Activated T-helper 1 cell treated with Interleukin-2 at 50 U/mL for 16 hours (primary cell): ENCODE measurements around the gene TAF4.
"Not testable (repeated sequence)": the region's sequence is repeated elsewhere in the genome, so short reads cannot be mapped to it uniquely, and the experiment has no call there.

Experiments
- DNase-seq: peaks from one replicate; pipeline ENCODE4 v3.0.0-alpha.2; 2020; ENCODE audit warnings: low read depth

TAF4 gene

DNA sequence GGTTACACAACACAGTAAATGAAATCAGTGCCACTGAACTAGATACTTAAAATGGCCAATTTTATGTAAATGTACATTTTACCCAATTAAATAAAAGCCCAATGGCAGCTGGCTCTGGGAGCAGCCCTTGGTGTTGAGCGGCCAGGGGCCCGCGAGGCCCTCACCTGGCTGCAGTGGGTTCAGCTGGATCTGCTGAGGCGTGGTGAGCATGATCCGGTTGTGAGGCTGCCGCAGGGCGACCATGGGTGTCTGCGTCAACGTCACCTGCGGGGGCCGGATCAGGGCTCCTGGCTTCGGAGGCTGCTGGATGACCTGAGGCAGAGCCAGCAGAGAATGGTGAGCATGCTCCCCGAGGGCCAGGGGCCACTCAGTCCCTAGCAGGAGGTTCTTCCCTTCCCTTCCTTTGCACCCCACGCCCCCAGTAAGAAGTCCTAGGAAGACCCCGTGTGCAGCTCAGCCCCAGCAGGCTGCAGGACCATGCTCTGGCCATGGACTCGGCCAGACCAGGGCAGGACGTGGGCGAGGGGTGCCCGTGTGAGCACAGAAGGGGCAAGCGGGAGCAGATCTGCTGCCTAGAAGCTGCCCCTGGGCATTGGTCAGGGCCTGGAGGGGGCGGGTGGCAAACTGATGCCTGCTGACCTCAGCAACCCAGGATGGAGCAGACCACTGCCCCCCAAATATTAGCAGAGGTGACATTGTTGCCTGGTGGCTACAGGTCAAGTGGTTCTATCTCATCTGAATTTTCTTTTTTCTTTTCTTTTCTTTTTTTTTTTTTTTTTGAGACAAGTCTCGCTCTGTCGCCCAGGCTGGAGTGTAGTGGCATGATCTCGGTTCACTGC is 61.9 kb downstream of the TAF4 start:
- no peak for DNase-seq

DNA sequence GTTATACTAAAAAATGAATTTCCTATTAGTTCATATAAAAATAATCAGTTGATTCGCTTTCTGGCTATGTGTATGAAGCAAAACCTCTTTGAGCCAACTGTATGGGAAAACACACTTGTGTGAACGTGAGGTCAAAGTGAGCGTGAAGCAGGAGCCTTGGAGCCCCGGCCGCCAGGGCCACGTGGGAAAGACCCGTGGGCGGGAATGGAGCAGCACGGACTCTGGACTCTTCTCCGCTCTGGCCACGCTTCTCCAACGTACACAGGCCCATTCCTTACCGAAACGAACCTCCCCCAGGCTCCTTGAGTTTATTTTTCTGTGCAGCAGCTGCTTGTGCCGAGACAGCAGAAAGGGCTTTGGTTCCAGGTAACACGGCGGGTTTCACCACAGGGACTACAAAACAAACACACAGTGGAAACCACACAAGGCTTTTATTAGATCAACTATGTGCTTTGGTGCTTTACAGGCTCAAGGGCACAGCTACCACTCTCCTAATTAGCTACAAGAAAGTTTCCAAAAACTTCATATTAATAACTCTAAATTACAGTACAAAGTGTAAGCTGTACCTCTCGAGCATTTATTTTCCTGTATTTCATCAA is 62.7 kb downstream of the TAF4 start:
- DNase-seq: no peak

DNA sequence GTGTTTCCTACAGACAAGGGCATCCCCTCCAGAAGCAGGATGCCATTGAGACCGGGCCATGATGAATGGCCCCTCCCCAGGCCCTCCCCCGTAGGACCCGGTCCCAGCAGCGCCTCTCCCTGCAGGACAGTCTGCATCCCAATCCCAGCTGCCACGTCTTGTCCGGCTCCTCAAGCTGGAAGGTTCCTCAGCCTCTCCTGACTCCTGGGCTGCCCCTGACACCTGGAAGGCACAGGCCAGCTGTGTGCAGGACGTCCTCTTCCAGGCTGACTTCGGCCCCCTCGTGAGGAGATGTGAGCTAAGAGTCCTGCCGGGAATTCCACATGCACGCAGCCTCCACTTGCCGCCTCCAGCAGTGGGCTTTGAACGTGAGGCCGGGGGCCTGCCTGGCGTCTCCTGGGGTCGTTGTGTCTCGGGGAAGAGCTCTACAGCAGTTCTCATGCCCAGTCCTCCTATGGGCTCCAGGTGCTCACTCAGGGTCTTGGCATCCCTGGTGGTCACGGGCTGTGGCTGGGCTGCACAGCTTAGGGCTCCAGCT is 64.4 kb downstream of the TAF4 start:
- DNase-seq: no peak

- no peak for DNase-seq
Measured at GRCh38 chr20:61998343-61999121, 67.1 kb downstream of the TAF4 start.

- DNase-seq: no peak
Measured at GRCh38 chr20:61997891-61998290, 67.8 kb downstream of the TAF4 start.

DNA sequence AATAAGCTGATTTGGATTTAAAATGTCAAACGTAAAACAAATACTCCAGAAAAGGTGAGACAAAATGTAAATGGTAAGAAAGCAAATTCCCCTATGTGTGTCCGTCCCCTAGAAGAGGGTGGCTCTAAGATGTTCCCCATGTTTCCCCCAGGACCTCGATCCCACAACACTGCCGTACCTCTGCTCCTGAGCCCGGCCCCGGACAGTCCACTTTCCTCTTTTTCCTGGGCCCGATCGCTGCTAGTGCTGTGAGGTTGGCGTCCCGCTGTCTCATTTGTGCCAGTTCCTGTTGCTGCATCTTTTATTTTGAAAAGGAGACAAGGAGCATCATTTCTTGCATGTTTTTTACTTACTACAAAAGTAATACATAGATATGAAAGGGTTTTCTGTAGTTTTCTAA is 68.3 kb downstream of the TAF4 start:
- no peak for DNase-seq

DNA sequence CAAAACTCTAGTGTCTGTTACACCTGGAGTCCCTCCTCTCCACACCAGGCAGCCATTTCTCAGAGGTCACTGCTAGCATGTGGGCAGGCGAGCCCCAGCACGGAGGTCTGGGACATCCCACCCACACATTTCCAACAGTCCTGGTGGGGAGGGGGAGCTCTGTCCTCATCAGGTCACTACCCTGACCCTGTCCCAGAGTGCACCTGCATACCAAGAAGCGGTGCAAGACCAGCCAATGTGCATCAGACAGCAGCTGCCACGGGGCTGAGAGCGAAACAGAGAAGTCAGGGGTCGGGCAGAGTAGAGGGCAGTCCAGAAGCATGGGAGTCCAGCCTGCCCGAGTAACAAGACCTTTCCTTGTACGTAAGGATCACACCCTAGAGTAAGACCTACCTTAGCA is 71.1 kb downstream of the TAF4 start:
- no peak for DNase-seq

DNA sequence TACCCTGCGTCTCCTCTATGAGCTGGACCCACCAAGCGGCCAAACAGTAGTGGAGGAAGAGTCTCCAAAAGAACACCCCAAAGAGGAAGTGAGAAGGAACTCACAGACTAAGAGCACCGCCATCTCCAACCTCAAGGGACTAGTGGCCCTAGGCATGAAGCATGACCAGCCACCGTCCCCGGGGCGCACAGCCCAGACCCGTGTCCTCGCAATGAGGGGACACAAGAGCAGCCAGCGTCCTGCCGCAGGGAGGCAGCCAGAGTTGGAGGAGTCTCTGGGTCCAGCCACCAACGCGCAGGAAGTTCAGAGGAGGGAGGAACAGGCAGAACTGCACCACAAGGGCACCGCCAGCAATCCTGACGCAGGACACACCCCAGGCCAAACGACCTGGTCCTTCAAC is 72.6 kb downstream of the TAF4 start:
- DNase-seq: no peak

GRCh38 chr20:61991476-61991875 is 74.2 kb downstream of the TAF4 start:
- no peak for DNase-seq

DNA sequence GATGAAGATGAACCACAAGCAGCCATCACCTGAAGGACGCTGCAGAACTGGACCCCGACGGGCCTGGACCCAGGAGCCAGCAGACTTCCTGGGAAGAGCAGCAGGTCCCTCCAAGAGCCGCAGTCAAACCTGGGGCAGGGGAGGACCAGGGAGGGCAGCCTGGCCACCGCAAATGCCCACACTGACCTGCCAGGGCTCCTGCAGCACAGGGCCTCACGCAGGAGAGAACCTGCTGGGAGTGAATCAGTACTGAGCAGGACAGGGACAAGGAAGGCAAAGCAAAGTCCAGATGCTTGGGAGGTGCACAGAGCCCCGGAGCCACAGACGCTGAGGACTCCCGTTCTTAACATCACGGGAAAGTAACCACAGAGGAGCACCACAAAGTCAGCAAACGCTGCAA is 75.2 kb downstream of the TAF4 start:
- DNase-seq: no peak

DNA sequence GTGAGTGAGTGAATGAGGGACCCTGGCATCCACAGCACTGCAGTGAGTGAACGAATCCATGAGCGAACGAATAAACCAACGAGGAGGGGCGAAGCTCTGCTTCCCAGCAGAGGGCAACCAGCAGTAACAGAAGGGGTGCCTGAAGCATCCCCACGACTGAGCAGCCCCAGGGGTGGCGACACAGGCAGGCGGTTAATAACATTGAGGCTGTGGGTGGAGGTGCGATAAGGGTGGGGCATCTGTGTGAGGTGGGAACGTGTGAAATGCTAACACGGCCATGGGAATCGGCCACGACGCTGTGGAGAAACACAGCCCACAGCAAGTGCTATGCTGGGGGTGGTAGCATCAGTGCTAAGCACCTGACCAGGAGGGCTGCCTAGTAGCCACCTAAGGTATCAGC is 75.9 kb downstream of the TAF4 start:
- no peak for DNase-seq

DNA sequence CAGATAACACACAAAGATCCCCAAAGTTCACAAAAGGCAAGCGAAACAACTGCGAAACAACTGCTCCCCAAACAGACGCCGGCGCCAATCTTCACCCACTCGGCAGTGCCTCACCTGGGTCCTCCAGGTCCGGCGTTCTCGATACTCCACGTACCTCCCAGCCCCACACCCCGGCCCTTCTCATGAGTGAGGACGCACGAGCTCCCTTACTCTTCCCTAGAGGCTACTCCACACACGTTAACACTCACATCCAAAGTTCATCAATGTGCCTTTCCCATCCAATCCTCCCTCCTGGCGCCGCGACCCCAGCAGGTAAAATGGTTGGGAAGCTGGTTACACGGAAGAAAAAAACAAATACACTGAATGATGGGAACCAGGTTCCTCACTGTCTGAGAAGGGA is 77.0 kb downstream of the TAF4 start:
- no peak for DNase-seq

DNA sequence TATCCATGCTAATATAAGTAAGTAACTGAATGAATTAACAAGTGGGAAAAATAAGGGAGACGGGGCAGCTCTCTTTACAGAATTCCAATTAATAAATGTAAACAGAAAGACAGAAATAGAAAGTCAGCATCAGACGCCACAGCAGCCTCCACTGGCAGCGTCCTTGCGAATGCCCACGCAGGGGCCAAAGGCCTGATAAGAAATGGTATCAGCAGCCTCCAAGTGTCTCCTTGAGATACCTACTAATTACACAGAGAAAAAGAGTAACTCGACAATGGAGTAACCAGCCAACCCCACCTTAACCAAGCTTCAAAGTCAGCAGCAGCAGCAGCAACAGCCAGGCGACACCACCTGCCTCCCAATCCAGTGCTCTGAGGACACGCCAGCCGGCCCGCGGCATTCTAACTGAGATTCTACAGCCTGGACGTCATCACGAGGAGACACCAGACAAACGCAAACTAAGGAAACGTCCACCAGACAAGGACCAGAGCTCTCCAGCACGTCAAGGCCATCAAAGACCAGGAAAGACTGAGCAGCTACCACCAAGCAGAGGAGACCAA is 78.8 kb downstream of the TAF4 start:
- no peak for DNase-seq

DNA sequence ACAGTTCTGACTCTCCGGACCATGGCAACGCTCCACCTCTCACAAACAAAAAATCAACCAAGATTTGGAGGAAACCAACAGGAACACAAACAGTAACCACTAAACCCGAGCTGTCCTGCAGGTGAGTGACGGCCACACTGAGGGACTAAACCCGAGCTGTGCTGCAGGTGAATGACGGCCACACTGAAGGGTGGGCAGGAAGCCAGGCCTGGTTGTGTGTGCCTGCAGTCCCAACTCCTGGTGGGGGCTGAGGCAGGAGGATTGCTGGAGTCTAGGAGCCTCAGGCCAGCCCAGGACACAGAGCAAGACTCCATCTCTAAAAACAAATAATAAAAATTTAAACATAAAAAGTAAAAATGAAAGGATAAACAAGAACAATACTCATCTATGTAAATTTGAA is 80.6 kb downstream of the TAF4 start:
- no peak for DNase-seq

GRCh38 chr20:61984431-61984830 is 81.2 kb downstream of the TAF4 start:
- not testable (repeated sequence) for DNase-seq

- DNase-seq: no peak
Measured at GRCh38 chr20:61983965-61984364, 81.7 kb downstream of the TAF4 start.

DNA sequence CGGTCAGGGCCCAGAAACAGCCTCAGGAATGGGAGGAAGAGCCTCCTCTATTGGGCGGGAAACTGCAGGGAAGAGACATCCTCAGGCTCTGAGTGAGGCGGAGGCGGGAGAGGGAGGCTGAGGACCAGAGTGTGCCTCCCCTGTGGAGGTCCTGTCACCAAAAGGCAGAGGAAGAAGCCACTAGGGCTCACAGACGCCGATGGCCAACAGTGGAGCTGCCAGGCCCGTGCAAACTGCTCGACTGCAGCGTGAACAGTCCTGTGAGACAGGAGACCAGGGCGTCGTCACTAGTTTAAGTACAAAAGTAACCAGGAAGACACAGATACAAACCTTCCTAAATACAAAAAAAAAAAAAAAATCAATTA is 82.7 kb downstream of the TAF4 start:
- no peak for DNase-seq

- DNase-seq: no peak
Measured at GRCh38 chr20:61982191-61982950, 83.3 kb downstream of the TAF4 start.

DNA sequence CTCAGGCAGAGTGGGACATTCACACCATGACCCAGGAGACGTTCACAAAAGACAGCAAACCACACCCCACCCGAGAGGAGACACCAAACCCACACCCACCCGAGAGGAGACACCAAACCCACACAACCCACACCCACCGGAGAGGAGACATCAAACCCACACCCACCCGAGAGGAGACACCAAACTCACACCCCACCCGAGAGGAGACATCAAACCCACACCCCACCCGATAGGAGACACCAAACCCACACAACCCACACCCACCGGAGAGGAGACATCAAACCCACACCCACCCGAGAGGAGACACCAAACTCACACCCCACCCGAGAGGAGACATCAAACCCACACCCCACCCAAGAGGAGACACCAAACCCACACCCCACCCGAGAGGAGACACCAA is 84.0 kb downstream of the TAF4 start:
- DNase-seq: not testable (repeated sequence)

- no peak for DNase-seq
Measured at GRCh38 chr20:61980647-61981583, 84.8 kb downstream of the TAF4 start.
